GM12873 (cell line): Measurements from ENCODE around the gene EIF4B.

Experiments used
- CTCF ChIP-seq: IDR thresholded peaks from 2 replicates; pipeline ENCODE4 v1.5.1; 2012; ENCODE audit warnings: low read depth, mild to moderate bottlenecking, moderate library complexity, low read length, control low read depth; ENCODE audit not compliant: insufficient read depth; ENCODE audit errors: missing control alignments

Gene EIF4B

GRCh38 chr12:53014709-53015108, 8.5 kb downstream of the EIF4B start:
- TF ChIP-seq CTCF: no peak

GRCh38 chr12:53025250-53025649, 19.0 kb downstream of the EIF4B start:
- peak; percentile 20 for TF ChIP-seq CTCF

- no peak for TF ChIP-seq CTCF
Observed at GRCh38 chr12:53031616-53032015, 25.4 kb downstream of the EIF4B start.

GRCh38 chr12:53034459-53034858, 28.2 kb downstream of the EIF4B start:
- TF ChIP-seq CTCF: no peak

GRCh38 chr12:53036802-53037201, 30.5 kb downstream of the EIF4B start:
- TF ChIP-seq CTCF: no peak

- TF ChIP-seq CTCF: no peak
Observed at GRCh38 chr12:53039851-53040250, 33.6 kb downstream of the EIF4B start.

- TF ChIP-seq CTCF: no peak
Observed at GRCh38 chr12:53042607-53043454, 36.6 kb downstream of the EIF4B start.
